ENCODE results near the gene CWC27. TPM values are rescaled to one million over a fixed set of nuclear protein-coding genes. Genes with fewer than 3 reads are reported as not detected.

The CWC27 gene
- polyA plus RNA-seq, 2 of the 4 experiments (the other 2 are of a cell fraction) = 24.1 to 48.5 TPM

- H3K4me3 ChIP-seq = no peak overlapping the region
- WGBS (ENCODE audit: missing lambda C conversion rate) = 86% methylated on average over 1 of the region's 1 CpG
- DNase-seq (ENCODE audit: low read depth in 1 of 2, low spot score in 1 of 2) (no peak), ATAC-seq (no peak), FAIRE-seq (no peak)
- no peaks in the 10 kb centered on the region for H3K4me1 ChIP-seq
- H3K9me3 ChIP-seq = no peaks in the 10 kb centered on the region
- TF ChIP-seq HDAC2 (IDR thresholded peaks at IDR 0.05) (no peak), E2F6 (IDR thresholded peaks at IDR 0.05; ENCODE audit: borderline replicate concordance, low read depth) (no peak), ATOH8 (CRISPR knock-in tag; IDR thresholded peaks at IDR 0.05; ENCODE audit: low read depth) (no peak), CHD4 (IDR thresholded peaks at IDR 0.05; ENCODE audit: borderline replicate concordance) (no peak), KDM5A (IDR thresholded peaks at IDR 0.05) (no peak), HOXB5 (CRISPR knock-in tag; IDR thresholded peaks at IDR 0.05) (no peak), FOSL2 (IDR thresholded peaks at IDR 0.05) (no peak), FOSL2 (CRISPR knock-in tag; IDR thresholded peaks at IDR 0.05) (no peak), ESRRA (IDR thresholded peaks at IDR 0.05; ENCODE audit: borderline replicate concordance, low read length) (no peak), HOXA7 (CRISPR knock-in tag; IDR thresholded peaks at IDR 0.05) (no peak), HMGXB4 (CRISPR knock-in tag; IDR thresholded peaks at IDR 0.05; ENCODE audit: borderline replicate concordance) (no peak), REST (IDR thresholded peaks at IDR 0.05) (no peak), EP300 (IDR thresholded peaks at IDR 0.05) (no peak), PBX3 (IDR thresholded peaks at IDR 0.05) (no peak), EHMT2 (IDR thresholded peaks at IDR 0.05; ENCODE audit: low read depth) (no peak), RAD21 (conservative IDR thresholded peaks at IDR 0.05 in 1 of 2, IDR thresholded peaks at IDR 0.05 in 1 of 2) (no peak), NPAS2 (CRISPR knock-in tag; IDR thresholded peaks at IDR 0.05; ENCODE audit: borderline replicate concordance) (no peak), BCL3 (IDR thresholded peaks at IDR 0.05) (no peak), POLR2A (IDR thresholded peaks at IDR 0.05; ENCODE audit: low read length) (no peak), ZNF302 (CRISPR knock-in tag; IDR thresholded peaks at IDR 0.05) (no peak), EHF (CRISPR knock-in tag; IDR thresholded peaks at IDR 0.05) (no peak)
- no peak overlapping the region for H3K4me2 ChIP-seq
- CTCF ChIA-PET = interaction anchor here (1.3 kb wide), 1 partner anchor 17 kb away, joined by 5 read pairs; no protein-coding TSS in a partner anchor
- POLR2A ChIA-PET = no interaction called here
- H3K27ac ChIP-seq = no peak overlapping the region
Measured at GRCh38 chr5:65013166-65013565, 244.4 kb downstream of the CWC27 start.
